K562 (cell line): Measurements from ENCODE around the gene EVA1B. TPM values are rescaled to one million over a fixed set of nuclear protein-coding genes. Genes with fewer than 3 reads are reported as not detected.
A peak's percentile ranks its signal among the peaks of the same experiment; 100 is the strongest.

Experiments
- ARID3A ChIP-seq: IDR thresholded peaks from 2 replicates; pipeline ENCODE4 v1.6.1; 2012; ENCODE audit warnings: low read depth, low read length, improper control_type of control experiment, borderline replicate concordance
- BACH1 ChIP-seq: fragments of 200-800 bp; sonication (Bioruptor generic); IDR thresholded peaks from 2 replicates; pipeline ENCODE4 v1.6.1; 2016; ENCODE audit warnings: missing genetic modification characterization, missing compliant biosample characterization
- DMBX1 ChIP-seq: fragments of 250-450 bp; sonication (Bioruptor Pico); IDR thresholded peaks from 2 replicates; pipeline ENCODE4 v1.8.0; 2022; ENCODE audit warnings: inconsistent platforms, mild to moderate bottlenecking, moderate library complexity, borderline replicate concordance
- FOXA1 ChIP-seq: fragments of 450-650 bp; IDR thresholded peaks from 2 replicates; pipeline ENCODE4 v1.6.1; 2016; ENCODE audit warnings: mild to moderate bottlenecking, borderline replicate concordance
- GABPB2 ChIP-seq: fragments of 250-450 bp; sonication (Bioruptor Pico); conservative IDR thresholded peaks from 2 replicates; pipeline ENCODE4 v1.5.1; 2021; ENCODE audit warnings: mild to moderate bottlenecking
- HSF4 ChIP-seq: fragments of 250-450 bp; sonication (Bioruptor Pico); IDR thresholded peaks from 2 replicates; pipeline ENCODE4 v2.1.2; 2022; ENCODE audit warnings: mild to moderate bottlenecking, moderate library complexity, borderline replicate concordance
- LARP7 ChIP-seq: fragments of 450-650 bp; IDR thresholded peaks from 2 replicates; pipeline ENCODE4 v1.6.1; 2016
- MCM7 ChIP-seq, 2 experiments: fragments of 450-650 bp; IDR thresholded peaks; 2 replicates each; pipeline ENCODE4 v1.6.1; 2016 to 2018
- MLLT1 ChIP-seq, 2 experiments: fragments of 450-650 bp; IDR thresholded peaks; 2 replicates each; pipeline ENCODE4 v1.6.1; 2016
- MLX ChIP-seq, 2 experiments: fragments of 450-650 bp in 1 of 2; sonication (generic) in 1 of 2; formaldehyde crosslinking; conservative IDR thresholded peaks; 2 replicates each; pipeline versions ENCODE4 v1.4.0 to v1.8.1; 2020 to 2022; ENCODE audit warnings: mild to moderate bottlenecking in 1 of 2, missing genetic modification reagents in 1 of 2
- NFE2 ChIP-seq: IDR thresholded peaks from 2 replicates; pipeline ENCODE4 v1.6.1; 2014; ENCODE audit warnings: antibody characterized with exemption, low read depth
- OTX1 ChIP-seq: fragments of 450-650 bp; formaldehyde crosslinking; IDR thresholded peaks from 2 replicates; pipeline ENCODE4 v1.4.0; 2022; ENCODE audit warnings: mild to moderate bottlenecking
- PATZ1 ChIP-seq: fragments of 250-450 bp; sonication (Bioruptor Pico); IDR thresholded peaks from 2 replicates; pipeline ENCODE4 v1.5.0; 2020; ENCODE audit warnings: mild to moderate bottlenecking, borderline replicate concordance
- PPARD ChIP-seq: fragments of 250-450 bp; sonication (Bioruptor Pico); IDR thresholded peaks from 2 replicates; pipeline ENCODE4 v1.8.0; 2022; ENCODE audit warnings: inconsistent platforms, mild to moderate bottlenecking, moderate library complexity
- PYGO2 ChIP-seq: fragments of 450-650 bp; IDR thresholded peaks from 2 replicates; pipeline ENCODE4 v1.6.1; 2016; ENCODE audit warnings: mild to moderate bottlenecking, missing genetic modification characterization, moderate library complexity, missing compliant biosample characterization
- RAD51 ChIP-seq: fragments of 450-650 bp; IDR thresholded peaks from 2 replicates; pipeline ENCODE4 v1.7.1; 2016; ENCODE audit warnings: low read depth, mild to moderate bottlenecking, borderline replicate concordance
- SAFB ChIP-seq: fragments of 200-400 bp; formaldehyde crosslinking; IDR thresholded peaks from 2 replicates; pipeline ENCODE4 v1.6.1; 2017; ENCODE audit warnings: low read depth, low read length, borderline replicate concordance
- SRF ChIP-seq, 2 experiments: fragments of 250-450, 450-650 bp in 1 of 2; sonication (Bioruptor Pico) in 1 of 2; sonication (generic) in 1 of 2; formaldehyde crosslinking; IDR thresholded peaks; 2 replicates each; pipeline versions ENCODE4 v1.5.0 to v1.5.1; 2020 to 2022; ENCODE audit warnings: mild to moderate bottlenecking in 1 of 2, missing genetic modification reagents in 1 of 2
- TCF15 ChIP-seq: fragments of 250-450 bp; sonication (Bioruptor Pico); IDR thresholded peaks from 2 replicates; pipeline ENCODE4 v1.8.0; 2022; ENCODE audit warnings: moderate library complexity, mild to moderate bottlenecking, inconsistent platforms
- TRIM24 ChIP-seq, 2 experiments: fragments of 450-650 bp; IDR thresholded peaks; 2 replicates each; pipeline ENCODE4 v1.6.1; 2016
- TSC22D4 ChIP-seq: fragments of 450-650 bp; IDR thresholded peaks from 2 replicates; pipeline ENCODE4 v1.6.1; 2016; ENCODE audit warnings: missing genetic modification characterization, missing biosample characterization, control low read depth
- ZBTB8A ChIP-seq: fragments of 450-650 bp; IDR thresholded peaks from 2 replicates; pipeline ENCODE4 v1.6.1; 2018; ENCODE audit warnings: mild to moderate bottlenecking, moderate library complexity; ENCODE audit not compliant: partially characterized antibody
- ZNF12 ChIP-seq: sonication (generic); formaldehyde crosslinking; IDR thresholded peaks from 2 replicates; pipeline ENCODE4 v1.4.0; 2020; ENCODE audit warnings: mild to moderate bottlenecking, missing genetic modification reagents
- ZNF174 ChIP-seq: fragments of 250-450 bp; sonication (Bioruptor Pico); IDR thresholded peaks from 2 replicates; pipeline ENCODE4 v1.4.0; 2020; ENCODE audit warnings: mild to moderate bottlenecking
- ZNF232 ChIP-seq: sonication (generic); formaldehyde crosslinking; IDR thresholded peaks from 2 replicates; pipeline ENCODE4 v1.8.0; 2022; ENCODE audit warnings: mild to moderate bottlenecking, missing genetic modification reagents
- polyA plus RNA-seq, 8 experiments: library from polyadenylated mRNA; depleted of rRNA in 4 of 8; stranded (reverse) in 5 of 8; unstranded in 3 of 8; fragments of >200 nt; fragmentation: Nextera tagmentation in 2 of 8; fragmentation: Illumina TruSeq in 1 of 8; extraction: Ambion mirVana in 2 of 8; extraction: Trizol in 1 of 8; gene quantifications; 2 replicates each; pipeline versions ENCODE4 v1.2.1 to v1.2.3, GENCODE V29; 2011 to 2014; ENCODE audit warnings: inconsistent platforms in 1 of 8, missing spikeins in 1 of 8
- total RNA-seq, 7 experiments: library from RNA; depleted of rRNA in 6 of 7; stranded (reverse); fragments of >200 nt in 6 of 7; fragmentation: Illumina TruSeq in 2 of 7; extraction: Trizol in 2 of 7; gene quantifications; 2 replicates each; pipeline versions ENCODE4 v1.2.1 to v1.2.3, GENCODE V29; 2011 to 2021; ENCODE audit warnings: low replicate concordance in 1 of 7

The EVA1B gene
- total and polyA plus RNA-seq, 9 of the 15 experiments (the other 6 are each of a cell fraction or from before 2014, with no cell fraction given): 0.08 to 65.7 (median 2.4) TPM

- no peak for TF ChIP-seq PATZ1 (CRISPR knock-in tag)
- TF ChIP-seq MCM7 (IDR thresholded peaks at IDR 0.05): 0 out of 4 replicates have a peak, but pooled peaks of 1 of the 2 experiments have one; percentile 59
- TF ChIP-seq PPARD (CRISPR knock-in tag): no peak
- peak in 1 of 2 experiments; percentile 31; a peak in 1 of 4 replicates for TF ChIP-seq TRIM24 (IDR thresholded peaks at IDR 0.05)
- no peak for TF ChIP-seq GABPB2 (CRISPR knock-in tag)
- TF ChIP-seq LARP7: 0 out of 2 replicates have a peak, but pooled peaks have one; percentile 36
- TF ChIP-seq ARID3A: no peak
- TF ChIP-seq PYGO2: no peak
- TF ChIP-seq ZNF12 (CRISPR knock-in tag): no peak
- TF ChIP-seq TCF15 (CRISPR knock-in tag): no peak
- TF ChIP-seq MLLT1 (IDR thresholded peaks at IDR 0.05): peak in 1 of 2 experiments; percentile 37; a peak in 1 of 4 replicates
- TF ChIP-seq BACH1 (tag): no peak
- TF ChIP-seq RAD51: no peak
- TF ChIP-seq ZNF174 (CRISPR knock-in tag): no peak
- TF ChIP-seq DMBX1: no peak
- 0 out of 2 replicates have a peak, but pooled peaks have one; percentile 29 for TF ChIP-seq OTX1
- no peak for TF ChIP-seq ZNF232 (CRISPR knock-in tag)
- TF ChIP-seq TSC22D4: no peak
- TF ChIP-seq MLX (CRISPR knock-in tag; conservative IDR thresholded peaks at IDR 0.05): no peak
- no peak for TF ChIP-seq SRF (CRISPR knock-in tag; IDR thresholded peaks at IDR 0.05)
- no peak for TF ChIP-seq FOXA1
- TF ChIP-seq ZBTB8A: no peak
- no peak for TF ChIP-seq SAFB
- TF ChIP-seq HSF4 (CRISPR knock-in tag): no peak
- no peak for TF ChIP-seq NFE2
Measured at GRCh38 chr1:36330940-36331339, 7.5 kb upstream of the EVA1B start (continued).
